Activated B cell treated with CpG ODN at 0.5 μM for 24 hours (primary cell): ENCODE measurements around the gene COL8A2. TPM values are rescaled to one million over a fixed set of nuclear protein-coding genes. Genes with fewer than 3 reads are reported as not detected.

Experiments
- ATAC-seq: fragments of 200-7000 bp; cut with Tn5 transposase; one replicate; pipeline ENCODE4 v1.10.0; 2021; ENCODE audit warnings: low read depth, mild to moderate bottlenecking, moderate library complexity
- CTCF ChIA-PET: fragments of 350-600 bp; sonication (Branson Sonifier 250); formaldehyde crosslinking; loops from one replicate; lab custom pipeline; 2021; ENCODE audit warnings: antibody characterized with exemption; lab: Charles Lee
- POLR2A ChIA-PET: fragments of 350-600 bp; sonication (Branson Sonifier 250); formaldehyde crosslinking; loops from one replicate; lab custom pipeline; 2021; ENCODE audit warnings: antibody characterized with exemption; lab: Charles Lee
- DNase-seq: peaks from one replicate; pipeline ENCODE4 v3.0.0; 2022
- H3K27ac Mint-ChIP-seq: one replicate; pipeline ENCODE4 v1.8.0; 2020; ENCODE audit warnings: mixed read lengths
- H3K27me3 Mint-ChIP-seq: one replicate; pipeline ENCODE4 v1.8.0; 2021; ENCODE audit warnings: mixed read lengths
- H3K36me3 Mint-ChIP-seq: one replicate; pipeline ENCODE4 v1.8.0; 2021; ENCODE audit warnings: low read depth, mixed read lengths
- H3K4me1 Mint-ChIP-seq: one replicate; pipeline ENCODE4 v1.8.0; 2021; ENCODE audit warnings: mixed read lengths
- H3K4me3 Mint-ChIP-seq: one replicate; pipeline ENCODE4 v1.8.0; 2020; ENCODE audit warnings: mild to moderate bottlenecking, mixed read lengths
- H3K9me3 Mint-ChIP-seq: one replicate; pipeline ENCODE4 v1.8.0; 2020; ENCODE audit warnings: mixed read lengths
- intact Hi-C: fragments of 100-400 bp; cut with micrococcal nuclease; formaldehyde crosslinking; loops from one replicate; pipeline ENCODE4 v1.15.1; 2024
- total RNA-seq: library from RNA; stranded (reverse); gene quantifications from 2 replicates; pipeline ENCODE4 v1.2.3, GENCODE V29; 2022
- TF ChIP-seq, protein P1 (sequence below): fragments of 200-600 bp; IDR thresholded peaks from one replicate; pipeline ENCODE4 v1.8.0; 2022; ENCODE audit warnings: antibody characterized with exemption, mild to moderate bottlenecking

Gene COL8A2
- total RNA-seq, 1 donor from 2014 or later, result 0.24 TPM

GRCh38 chr1:36132029-36132428, 7.0 kb upstream of the COL8A2 start:
- no peaks in the 10 kb centered on the region for H3K9me3 Mint-ChIP-seq
- ChIA-PET CTCF (interaction anchor here (0.8 kb wide), 1 partner anchor 32 kb away, joined by 3 read pairs; no protein-coding TSS in a partner anchor), POLR2A (interaction anchor here (0.6 kb wide), 1 partner anchor 126 kb away, joined by 4 read pairs; no protein-coding TSS in a partner anchor)
- ATAC-seq (no peak), DNase-seq (no peak)
- H3K27me3 Mint-ChIP-seq, result no peaks in the 10 kb centered on the region
- no peaks in the 10 kb centered on the region for H3K4me1 Mint-ChIP-seq
- intact Hi-C loops, result loop anchor here (5.0 kb wide), 1 partner anchor 275 kb away; no protein-coding TSS in a partner anchor
- no peak overlapping the region for H3K27ac Mint-ChIP-seq
- peaks cover 13% of the 10 kb centered on the region for H3K36me3 Mint-ChIP-seq
- no peak overlapping the region for H3K4me3 Mint-ChIP-seq
- TF ChIP-seq, protein P1, sequence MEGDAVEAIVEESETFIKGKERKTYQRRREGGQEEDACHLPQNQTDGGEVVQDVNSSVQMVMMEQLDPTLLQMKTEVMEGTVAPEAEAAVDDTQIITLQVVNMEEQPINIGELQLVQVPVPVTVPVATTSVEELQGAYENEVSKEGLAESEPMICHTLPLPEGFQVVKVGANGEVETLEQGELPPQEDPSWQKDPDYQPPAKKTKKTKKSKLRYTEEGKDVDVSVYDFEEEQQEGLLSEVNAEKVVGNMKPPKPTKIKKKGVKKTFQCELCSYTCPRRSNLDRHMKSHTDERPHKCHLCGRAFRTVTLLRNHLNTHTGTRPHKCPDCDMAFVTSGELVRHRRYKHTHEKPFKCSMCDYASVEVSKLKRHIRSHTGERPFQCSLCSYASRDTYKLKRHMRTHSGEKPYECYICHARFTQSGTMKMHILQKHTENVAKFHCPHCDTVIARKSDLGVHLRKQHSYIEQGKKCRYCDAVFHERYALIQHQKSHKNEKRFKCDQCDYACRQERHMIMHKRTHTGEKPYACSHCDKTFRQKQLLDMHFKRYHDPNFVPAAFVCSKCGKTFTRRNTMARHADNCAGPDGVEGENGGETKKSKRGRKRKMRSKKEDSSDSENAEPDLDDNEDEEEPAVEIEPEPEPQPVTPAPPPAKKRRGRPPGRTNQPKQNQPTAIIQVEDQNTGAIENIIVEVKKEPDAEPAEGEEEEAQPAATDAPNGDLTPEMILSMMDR, result no peak

GRCh38 chr1:36128905-36129206, 3.8 kb upstream of the COL8A2 start:
- H3K36me3 Mint-ChIP-seq, result no peaks in the 10 kb centered on the region
- peaks cover 14% of the 10 kb centered on the region for H3K4me1 Mint-ChIP-seq
- no peak overlapping the region for H3K27ac Mint-ChIP-seq
- ATAC-seq (no peak), DNase-seq (no peak)
- H3K9me3 Mint-ChIP-seq, result no peaks in the 10 kb centered on the region
- H3K4me3 Mint-ChIP-seq, result no peak overlapping the region
- intact Hi-C loops, result no loop called here
- peaks cover 10% of the 10 kb centered on the region for H3K27me3 Mint-ChIP-seq
- CTCF ChIA-PET, result no interaction called here
- POLR2A ChIA-PET, result no interaction called here
- TF ChIP-seq, protein P1, result no peak

DNA sequence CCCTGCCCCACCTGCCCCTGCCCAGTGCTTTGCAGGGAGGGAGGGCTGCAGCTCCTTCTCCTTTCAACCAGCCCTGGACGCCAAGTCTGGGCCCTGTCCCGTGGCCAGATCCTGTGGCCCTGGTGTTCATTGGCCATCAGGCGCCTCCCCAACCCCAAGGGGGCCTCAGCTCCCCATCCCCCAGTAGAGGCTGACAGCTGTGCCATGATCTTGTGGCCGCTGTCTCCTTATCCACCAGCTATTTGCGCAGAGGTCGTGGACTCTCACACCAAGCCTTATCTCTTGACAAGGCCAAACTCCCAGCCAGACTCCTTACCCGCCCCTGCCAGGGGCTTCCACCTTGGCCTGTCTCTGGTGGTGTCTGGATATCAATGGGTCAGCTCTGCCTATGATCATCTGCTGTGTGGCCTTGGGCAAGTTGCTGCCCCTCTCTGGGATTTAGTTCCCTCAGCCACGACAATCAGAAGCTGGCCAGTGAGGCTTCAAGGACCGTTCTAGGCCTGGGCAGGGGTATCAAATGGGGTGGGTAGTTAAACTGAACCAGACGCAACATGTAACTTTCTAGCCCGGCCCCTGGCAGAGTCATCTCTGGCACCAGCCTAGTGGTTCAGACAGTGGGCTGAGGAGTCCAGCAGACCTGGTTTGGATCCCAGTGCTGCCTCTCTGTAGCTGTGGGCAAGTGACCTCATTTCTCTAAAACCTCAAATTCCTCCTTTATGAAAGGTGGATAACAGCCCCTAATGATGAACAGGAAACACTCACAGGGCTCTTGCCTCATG, 3.3 kb upstream of the COL8A2 start:
- H3K4me1 Mint-ChIP-seq, result peaks cover 19% of the 10 kb centered on the region

GRCh38 chr1:36126797-36127500, 1.9 kb upstream of the COL8A2 start:
- Mint-ChIP-seq H3K27me3 (peaks cover 12% of the 10 kb centered on the region), H3K4me3 (no peak overlapping the region), H3K4me1 (peaks cover 30% of the 10 kb centered on the region), H3K36me3 (no peaks in the 10 kb centered on the region), H3K27ac (no peak overlapping the region), H3K9me3 (no peaks in the 10 kb centered on the region)
- TF ChIP-seq, protein P1, result no peak
- DNase-seq (no peak), ATAC-seq (no peak)
- POLR2A ChIA-PET, result no interaction called here
- CTCF ChIA-PET, result no interaction called here
- intact Hi-C loops, result no loop called here

More for the DNA sequence above, 3.3 kb upstream of the COL8A2 start:
- H3K27me3 Mint-ChIP-seq, result peaks cover 10% of the 10 kb centered on the region
- H3K36me3 Mint-ChIP-seq, result no peaks in the 10 kb centered on the region
- intact Hi-C loops, result no loop called here
- no peak overlapping the region for H3K4me3 Mint-ChIP-seq
- ATAC-seq (no peak), DNase-seq (no peak)
- no peak overlapping the region for H3K27ac Mint-ChIP-seq
- TF ChIP-seq, protein P1, result no peak
- ChIA-PET POLR2A (no interaction called here), CTCF (no interaction called here)
- no peaks in the 10 kb centered on the region for H3K9me3 Mint-ChIP-seq

DNA sequence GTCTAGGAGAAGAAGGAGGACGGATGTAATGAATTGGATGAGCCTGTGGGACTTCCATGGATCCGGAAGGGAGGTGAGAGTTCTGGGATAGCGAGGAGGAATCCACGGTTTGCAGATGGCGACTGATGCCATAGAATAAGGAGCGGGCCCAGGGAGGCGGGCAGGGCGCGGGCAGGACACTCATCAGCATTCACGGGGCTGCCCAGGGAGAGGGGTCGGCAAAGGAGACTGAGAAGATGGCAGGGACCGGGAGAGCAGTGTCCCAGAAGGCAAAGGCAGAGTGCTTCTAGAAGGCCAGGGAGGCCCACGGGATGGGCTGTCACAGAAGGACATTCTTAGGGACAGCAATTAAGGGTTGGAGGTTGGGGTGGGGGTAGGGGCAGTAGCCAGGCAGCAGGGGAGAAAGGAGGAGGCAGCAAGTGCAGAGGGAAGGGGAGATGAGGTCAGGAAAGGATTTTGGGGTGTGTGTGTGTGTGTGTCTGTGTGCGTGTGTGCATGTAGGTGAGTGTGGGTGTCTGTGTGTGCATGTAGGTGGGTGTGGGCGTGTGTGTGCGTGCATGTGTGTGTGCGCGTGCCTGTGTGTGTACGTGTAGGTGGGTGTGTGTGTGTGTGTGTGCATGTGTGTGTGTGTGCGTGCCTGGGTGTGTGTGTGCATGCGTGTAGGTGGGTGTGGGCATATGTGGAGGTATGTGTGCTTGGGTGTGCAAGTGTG, 1.1 kb upstream of the COL8A2 start:
- no peak for DNase-seq
- TF ChIP-seq, protein P1, result no peak
- intact Hi-C loops, result no loop called here
- H3K9me3 Mint-ChIP-seq, result no peaks in the 10 kb centered on the region
- no peaks in the 10 kb centered on the region for H3K36me3 Mint-ChIP-seq
- POLR2A ChIA-PET, result no interaction called here
- peaks cover 30% of the 10 kb centered on the region for H3K4me1 Mint-ChIP-seq
- peak overlapping the region; percentile 58 for H3K4me3 Mint-ChIP-seq
- H3K27ac Mint-ChIP-seq, result no peak overlapping the region
- no peak for ATAC-seq
- CTCF ChIA-PET, result no interaction called here
- H3K27me3 Mint-ChIP-seq, result peaks cover 12% of the 10 kb centered on the region
